ENCODE results near the gene CDH11. TPM values are rescaled to one million over a fixed set of nuclear protein-coding genes. Genes with fewer than 3 reads are reported as not detected.

The CDH11 gene
- total RNA-seq, 1 donor from 2014 or later: 99.6 TPM

DNA sequence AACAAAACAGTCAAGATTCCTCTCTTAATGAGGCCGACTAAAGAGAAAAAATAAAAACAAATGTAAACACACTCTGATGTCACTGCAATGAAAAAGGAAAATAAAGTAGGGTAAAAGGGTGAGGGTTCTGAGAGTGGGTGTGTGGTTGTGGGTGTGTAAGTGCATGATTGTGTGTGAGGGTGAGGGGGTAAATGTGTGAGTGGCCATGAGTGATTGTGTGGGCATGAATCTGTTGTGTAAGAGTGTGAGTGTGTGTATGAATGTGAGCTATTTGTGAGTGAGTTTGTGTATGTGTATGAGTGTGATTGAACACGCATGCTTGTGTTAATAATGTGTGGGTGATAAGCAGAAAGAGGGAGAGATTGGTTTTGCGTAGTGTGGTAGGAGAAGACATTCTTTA lies 132.8 kb downstream of the CDH11 start:
- no peak for DNase-seq (ENCODE audit: extremely low read depth, low read depth, low spot score)

DNA sequence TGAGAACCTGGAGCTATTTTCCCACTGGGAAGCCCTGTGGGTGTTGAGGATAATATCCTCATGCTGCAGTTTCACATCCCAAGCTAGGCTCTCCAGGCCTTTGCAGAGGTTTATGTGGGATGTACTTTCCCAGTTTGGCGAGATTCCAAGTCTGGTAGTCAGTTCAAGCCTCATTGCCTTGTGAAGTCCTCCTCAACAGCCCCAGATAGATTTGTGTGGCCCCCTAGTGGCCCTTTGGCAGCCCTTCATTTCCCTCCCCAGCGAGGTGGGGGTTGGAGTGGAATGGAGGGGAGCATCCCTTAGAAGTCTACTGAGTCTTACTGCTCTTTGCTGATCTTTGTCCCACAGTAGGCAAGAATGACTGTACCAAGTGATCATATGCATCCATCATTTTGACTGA lies 137.9 kb downstream of the CDH11 start:
- DNase-seq (ENCODE audit: extremely low read depth, low read depth, low spot score): no peak

DNA sequence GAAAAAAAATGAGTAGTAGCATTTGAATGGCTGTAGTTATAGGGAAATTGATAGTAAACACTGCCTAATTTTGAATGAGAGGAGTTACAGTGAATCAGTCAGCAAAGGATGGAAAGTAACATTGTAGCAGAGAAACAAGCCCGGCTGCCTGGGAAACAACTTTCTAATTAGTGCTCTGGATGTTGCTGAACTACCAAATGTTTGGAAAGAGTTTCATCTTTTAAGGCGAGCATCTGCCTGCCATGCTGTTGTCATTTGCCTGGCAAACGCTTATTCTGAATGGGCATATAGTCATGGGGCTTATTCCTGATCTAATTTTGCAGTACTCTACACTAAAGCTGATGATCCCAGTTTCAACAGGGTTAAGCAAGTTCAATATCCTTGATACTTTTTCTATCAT lies 138.6 kb downstream of the CDH11 start:
- no peak for DNase-seq (ENCODE audit: extremely low read depth, low read depth, low spot score)

DNA sequence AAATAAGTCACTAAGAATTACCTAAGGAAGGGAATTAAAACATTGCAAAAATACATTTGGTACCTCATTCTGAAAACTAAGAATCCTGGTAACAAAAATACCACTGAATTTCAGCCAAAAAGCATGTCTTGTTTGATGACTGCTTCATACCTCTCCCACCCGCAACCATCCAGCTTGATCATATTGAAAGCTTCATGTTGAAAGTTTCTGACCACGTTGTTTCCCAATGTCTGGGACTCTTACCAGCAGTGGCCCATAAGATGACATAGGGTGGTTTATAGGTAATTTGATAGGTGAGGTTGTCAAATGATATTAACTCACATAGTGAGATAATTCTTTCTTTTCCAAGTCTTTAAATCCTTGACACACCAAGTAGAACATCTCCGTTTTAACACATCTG lies 139.3 kb downstream of the CDH11 start:
- DNase-seq (ENCODE audit: extremely low read depth, low read depth, low spot score): no peak

DNA sequence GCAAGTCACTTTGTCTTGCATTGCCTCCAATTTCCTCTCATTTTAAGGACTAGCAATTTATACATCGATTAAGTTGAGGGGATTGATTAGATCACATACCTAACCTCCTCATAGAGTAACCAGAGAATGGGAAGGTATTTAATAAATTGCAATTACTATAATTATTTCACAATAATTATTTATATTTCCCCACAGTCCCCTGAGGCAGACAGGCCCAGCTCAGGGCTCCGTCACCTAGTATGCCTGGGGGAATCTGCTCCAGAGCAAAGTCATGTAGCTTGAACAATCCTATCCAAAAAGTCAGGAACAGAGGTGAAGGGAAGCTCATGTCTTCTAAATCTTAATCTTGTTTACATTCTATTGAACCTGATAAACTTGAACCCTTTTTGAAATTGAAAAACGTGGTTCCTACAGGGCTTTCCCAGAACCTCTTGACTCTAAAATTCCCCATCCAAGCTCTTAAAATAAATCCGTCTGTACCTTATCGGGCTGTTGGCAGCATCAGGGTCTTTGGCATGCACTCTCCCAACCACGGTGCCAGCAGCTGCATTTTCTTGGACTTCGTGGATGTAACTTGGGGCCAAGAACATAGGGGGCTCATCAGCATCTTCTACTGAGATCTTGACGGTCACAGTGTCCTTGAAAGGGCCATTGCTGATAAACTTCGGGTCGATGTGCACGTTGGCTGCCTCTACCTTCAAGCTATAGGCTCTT lies 140.1 kb downstream of the CDH11 start:
- no peak for DNase-seq (ENCODE audit: extremely low read depth, low read depth, low spot score)

DNA sequence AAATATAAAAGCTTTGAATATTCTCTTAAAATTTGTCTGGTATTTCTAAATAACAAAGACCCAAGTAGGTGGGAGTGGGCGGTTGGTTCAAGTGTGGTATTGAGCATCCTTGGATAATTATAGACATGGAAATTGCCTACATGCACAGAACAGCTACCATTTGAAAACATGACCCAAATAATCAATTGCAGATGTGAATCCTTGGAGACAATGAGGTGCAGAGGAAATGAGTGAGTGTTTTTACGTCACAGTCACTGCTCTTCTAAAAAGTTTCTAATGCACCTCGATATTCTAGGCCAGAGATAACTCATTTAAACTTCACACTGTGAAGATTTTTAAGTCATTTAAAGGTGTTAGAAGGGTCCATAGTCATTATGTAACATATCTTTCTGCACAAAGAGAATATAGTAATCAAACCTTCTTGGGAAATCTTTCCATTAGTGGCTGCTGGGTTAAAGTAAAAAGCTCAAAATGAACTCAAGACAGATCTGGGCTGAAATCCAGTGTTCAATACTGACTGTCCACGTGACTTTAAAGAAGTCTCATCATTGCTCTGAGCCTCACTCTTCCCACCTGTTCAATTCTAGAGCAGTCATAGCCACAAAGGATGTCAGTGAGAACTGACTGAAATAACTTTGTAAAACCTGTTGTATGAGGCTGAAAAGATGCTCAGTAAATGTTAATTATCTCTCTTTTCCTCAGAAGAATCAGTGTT lies 144.5 kb downstream of the CDH11 start:
- DNase-seq (ENCODE audit: extremely low read depth, low read depth, low spot score): no peak

DNA sequence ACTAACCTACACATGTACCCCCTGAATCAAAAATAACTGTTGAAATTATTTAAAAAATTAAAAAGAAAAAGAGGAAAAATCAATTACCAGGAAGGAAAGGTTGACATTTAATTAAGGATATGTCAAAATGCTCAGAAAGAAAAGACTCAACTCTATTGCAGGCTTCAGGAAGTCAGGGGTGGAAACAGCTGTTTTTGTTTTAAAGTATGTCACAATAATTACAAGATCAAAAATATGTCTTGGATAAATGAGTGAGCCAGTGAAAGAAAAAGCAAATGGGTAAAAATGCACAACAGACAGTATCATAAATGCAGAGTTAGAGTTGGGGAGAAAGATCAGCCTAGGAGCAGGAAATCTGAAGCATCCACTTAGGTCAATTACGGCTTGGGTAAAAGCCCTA lies 146.0 kb downstream of the CDH11 start:
- no peak for DNase-seq (ENCODE audit: extremely low read depth, low read depth, low spot score)

DNA sequence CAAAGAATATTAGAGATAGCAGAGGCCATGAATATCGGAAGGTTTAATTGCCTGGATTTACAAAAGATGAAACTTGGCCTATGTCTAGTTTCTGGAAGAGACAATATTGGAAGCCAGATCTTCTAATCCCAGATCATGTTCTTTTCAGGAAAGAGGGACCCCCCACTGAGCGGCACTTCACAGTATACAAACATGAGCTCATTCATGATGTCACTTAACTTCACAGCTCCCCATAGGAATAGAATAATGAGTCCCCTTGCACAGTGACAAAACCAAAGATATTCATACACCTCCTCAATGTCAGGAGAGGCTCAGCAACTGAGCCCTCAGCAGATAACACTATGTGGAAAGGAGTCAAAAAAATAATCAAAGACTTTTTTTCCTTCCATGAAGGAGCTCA lies 147.5 kb downstream of the CDH11 start:
- no peak for DNase-seq (ENCODE audit: extremely low read depth, low read depth, low spot score)

DNA sequence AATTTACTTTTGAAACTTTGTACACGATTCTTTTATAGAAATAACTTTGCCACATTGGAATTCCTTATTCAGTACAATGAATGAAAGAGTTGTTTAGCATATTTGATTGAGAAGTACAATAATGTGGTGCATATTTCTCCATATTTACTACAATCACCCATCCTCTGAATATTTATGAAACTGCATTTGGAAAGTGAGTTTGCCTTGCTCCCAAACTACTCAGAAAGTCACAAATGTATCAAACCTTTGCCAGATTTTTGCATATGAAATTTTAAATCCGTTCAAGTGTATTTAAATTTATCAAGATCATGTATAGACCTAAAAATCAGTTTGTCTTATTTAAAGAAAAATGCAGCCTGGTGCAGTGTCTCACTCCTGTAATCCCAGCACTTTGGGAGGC lies 148.7 kb downstream of the CDH11 start:
- no peak for DNase-seq (ENCODE audit: extremely low read depth, low read depth, low spot score)

DNA sequence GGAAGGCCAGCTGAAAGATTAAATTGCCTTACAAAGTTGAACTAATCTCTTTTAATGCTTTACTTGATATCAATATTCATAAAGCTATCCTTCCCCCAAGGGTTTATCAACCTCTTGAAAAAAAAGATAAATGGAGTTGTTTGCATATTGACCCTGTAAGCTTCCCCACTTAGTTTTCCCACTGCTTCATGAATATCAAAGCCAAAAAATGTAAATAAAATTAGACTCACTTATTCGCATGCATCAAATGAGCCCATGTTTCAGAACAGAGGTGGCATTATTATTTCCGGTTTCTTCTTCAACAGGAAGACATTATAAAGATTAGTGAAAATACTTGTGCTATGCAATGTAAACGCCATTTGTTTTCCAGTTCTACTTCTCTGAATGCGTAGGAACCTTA lies 150.7 kb downstream of the CDH11 start:
- no peak for DNase-seq (ENCODE audit: extremely low read depth, low read depth, low spot score)

DNA sequence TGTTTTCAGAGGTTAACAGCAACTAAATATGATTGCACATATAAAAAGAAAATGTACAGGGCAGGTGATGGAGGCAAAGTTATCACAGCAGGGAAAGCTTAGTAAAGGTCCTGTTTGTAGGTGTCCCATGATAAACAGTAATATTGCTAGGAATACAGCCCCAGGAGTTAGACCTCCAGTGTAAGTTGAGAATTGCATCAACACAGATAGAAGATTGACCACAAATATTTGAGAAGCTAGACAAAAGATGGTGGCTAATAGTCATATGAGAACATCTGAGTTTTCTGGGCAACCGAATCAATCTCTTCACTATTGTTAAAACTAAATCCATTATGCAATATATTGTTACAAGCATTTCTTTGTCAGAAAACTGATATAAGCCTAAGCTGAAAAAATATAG lies 152.6 kb downstream of the CDH11 start:
- DNase-seq (ENCODE audit: extremely low read depth, low read depth, low spot score): no peak

DNA sequence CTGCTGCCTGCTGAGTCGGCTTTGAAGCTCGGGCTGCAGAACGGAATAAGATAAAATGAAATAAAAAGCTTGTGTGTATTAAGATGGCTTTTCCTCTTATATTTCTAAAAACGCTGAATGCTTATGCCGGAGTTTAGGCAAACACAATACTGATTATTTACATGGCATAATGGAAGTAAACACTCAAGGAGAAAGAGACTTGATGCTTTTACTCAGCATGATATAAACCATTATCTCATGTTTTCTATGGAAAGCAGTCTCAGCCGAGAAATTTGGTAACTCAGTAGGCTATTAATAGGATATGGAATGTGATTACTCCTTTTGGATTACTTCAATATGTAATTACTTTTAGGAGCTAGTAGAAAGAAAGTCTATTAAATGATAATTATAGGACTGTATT lies 153.3 kb downstream of the CDH11 start:
- no peak for DNase-seq (ENCODE audit: extremely low read depth, low read depth, low spot score)

DNA sequence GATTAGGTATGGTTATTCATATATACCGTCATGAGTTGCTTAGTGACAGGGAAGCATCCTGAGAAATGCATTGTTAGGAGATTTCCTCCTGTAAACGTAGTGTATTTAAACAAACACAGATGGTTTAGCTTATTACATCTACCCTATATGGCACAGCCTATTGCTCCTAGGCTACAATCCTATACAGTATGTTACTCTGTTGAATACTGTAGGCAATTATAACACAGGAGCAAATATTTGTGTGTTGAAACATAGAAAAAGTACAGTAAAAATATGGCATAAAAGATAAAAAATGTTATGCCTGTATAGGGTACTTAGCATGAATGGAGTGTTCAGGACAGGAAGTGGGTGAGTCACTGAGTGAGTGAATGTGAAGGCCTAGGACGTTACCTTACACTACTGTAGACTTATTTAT lies 157.7 kb downstream of the CDH11 start:
- no peak for DNase-seq (ENCODE audit: extremely low read depth, low read depth, low spot score)

DNA sequence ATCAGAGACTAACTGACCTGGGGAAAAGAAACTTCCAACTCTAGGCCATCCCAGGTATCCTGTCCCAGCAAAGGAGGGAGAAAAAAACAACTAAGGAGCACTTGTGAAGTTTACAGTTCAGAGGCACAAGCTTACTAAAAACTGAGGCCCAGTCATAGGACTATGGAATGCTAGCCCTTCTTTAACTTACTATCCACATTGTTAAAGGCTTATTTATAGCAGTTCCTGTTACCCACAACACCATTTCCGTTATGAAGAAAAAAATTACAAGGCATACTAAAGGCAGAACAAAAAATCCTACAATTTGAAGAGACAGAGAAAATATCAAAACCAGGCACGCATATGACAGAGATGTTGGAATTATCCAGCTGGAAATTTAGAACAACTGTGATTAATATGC lies 159.1 kb downstream of the CDH11 start:
- no peak for DNase-seq (ENCODE audit: extremely low read depth, low read depth, low spot score)

DNA sequence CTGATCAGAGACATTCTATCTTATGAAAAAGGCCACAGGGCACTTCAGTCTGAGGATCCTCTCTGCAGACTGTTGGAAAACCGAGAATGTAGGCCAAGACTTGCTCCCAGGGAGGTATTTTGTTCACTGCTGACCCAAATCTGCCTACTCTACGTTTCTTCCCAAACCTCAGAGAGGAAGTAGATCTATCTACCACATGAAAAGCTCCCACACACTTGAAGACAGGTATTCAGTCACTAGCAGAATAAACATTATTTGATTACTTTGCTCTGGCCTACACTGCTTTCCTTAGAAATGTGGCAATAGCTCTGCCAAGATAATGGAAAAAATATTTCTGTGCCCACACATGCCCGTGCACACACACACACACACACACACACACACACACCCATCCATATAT lies 164.6 kb downstream of the CDH11 start:
- DNase-seq (ENCODE audit: extremely low read depth, low read depth, low spot score): no peak

DNA sequence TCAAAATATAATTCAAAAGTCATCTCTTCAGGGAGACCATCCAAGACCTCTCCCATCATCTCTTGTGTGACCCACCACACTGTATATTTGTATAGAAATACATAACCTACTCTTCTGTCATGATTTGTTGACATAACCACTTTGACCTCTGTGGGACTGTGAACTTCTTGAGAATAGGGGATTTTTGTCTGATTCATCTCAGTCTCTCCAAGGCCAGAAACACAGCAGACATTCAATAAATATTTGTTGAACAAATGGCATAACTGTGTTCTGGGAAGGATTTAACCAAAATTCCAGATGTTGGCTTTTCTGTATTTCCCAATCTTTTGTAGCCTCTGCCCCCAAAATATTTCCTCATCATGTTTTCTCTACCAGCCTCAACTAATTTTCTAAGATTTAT lies 169.7 kb downstream of the CDH11 start:
- DNase-seq (ENCODE audit: extremely low read depth, low read depth, low spot score): no peak

DNA sequence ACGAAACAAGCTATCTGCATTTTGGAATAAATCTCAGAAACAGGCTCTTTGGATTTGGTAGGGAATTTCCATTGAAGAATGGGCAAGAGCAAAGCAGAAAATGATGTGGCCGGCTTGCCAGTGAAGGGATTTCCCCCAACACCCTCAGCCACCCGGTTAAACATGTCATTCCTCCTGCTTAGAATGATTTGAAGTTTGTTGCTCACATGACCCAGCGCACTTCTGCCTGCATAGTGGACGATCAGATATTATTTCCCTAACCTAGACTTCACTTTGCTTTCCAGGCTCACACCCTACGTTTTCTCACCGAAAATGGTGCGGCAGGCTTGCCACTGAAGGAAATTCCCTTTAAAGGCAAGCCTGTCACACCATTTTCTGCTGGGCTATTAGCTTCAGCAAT lies 170.7 kb downstream of the CDH11 start:
- DNase-seq (ENCODE audit: extremely low read depth, low read depth, low spot score): no peak

DNA sequence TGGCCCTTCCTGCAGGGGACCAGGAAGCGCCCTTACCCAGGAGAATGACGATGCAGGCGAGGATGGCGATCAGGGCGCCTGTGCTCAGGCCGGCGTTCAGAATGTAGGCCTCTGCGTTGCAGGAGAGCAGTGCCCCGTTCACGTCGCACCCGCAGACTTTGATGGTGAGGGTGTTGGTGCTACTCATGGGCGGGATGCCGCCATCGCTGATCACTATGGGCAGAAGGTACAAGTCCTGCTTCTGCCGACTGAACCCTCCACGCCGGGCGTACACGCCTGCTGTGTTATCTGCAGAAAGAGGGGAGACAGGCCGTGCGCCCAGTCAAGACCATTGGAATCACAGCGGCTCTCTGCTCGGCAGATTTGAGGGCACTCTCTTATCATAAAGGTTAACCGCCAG lies 171.1 kb downstream of the CDH11 start:
- DNase-seq (ENCODE audit: extremely low read depth, low read depth, low spot score): no peak

DNA sequence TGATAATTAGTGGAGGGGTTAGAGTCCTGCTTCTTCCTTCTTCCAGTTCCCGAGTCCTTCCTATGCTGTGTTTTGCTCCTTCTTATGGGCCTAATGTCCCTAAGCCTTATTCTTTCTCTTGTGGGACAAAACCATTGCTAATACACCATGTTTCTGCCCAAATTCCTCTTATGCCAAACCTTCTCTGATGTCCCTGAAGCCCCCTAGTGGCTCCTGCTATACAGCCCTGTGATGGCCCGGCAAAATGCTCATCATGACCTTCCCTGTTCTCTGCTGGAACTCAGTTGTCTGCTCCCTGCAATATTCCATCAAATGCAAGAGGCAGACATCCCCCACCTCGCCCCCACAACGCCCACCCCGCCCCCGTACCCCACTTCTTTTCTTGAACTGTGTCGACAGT lies 171.6 kb downstream of the CDH11 start:
- no peak for DNase-seq (ENCODE audit: extremely low read depth, low read depth, low spot score)

DNA sequence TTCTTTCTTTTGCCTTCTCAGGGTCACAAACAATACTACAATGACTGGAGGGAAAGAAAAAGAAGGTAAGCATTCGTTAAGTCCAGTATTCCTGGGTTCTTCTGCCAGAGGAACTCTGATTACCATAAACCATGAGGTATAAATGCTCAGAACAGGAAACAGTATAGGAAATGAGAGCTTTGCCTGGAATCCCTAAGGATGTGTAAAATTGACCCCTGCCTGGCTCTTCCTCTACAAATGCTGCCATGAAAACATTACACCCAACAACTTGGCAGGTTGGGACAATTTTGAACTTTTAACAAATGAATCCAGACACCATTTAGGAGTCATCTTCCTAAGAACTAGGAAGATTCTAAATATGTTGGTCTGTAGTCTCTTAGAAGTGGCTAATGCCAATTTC lies 173.8 kb downstream of the CDH11 start:
- no peak for DNase-seq (ENCODE audit: extremely low read depth, low read depth, low spot score)

DNA sequence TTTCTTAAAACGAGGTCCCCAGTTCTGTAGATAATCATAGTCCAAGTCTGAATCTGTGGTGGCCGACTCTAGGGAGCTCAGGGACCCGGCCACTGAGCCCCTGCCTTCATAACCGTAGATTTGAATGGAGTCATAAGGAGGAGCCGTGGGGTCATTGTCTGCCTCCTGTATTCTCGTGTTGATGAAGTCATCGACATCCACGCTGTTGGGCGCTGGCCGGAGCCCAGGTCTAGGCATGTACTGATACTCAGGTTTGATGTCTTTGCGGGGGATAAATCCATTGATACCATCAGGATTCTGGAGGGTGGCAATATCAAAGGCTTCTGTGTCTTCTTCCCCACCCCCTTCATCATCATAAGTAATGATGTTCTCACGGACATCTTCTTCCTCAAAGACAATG lies 174.2 kb downstream of the CDH11 start:
- DNase-seq (ENCODE audit: extremely low read depth, low read depth, low spot score): no peak

DNA sequence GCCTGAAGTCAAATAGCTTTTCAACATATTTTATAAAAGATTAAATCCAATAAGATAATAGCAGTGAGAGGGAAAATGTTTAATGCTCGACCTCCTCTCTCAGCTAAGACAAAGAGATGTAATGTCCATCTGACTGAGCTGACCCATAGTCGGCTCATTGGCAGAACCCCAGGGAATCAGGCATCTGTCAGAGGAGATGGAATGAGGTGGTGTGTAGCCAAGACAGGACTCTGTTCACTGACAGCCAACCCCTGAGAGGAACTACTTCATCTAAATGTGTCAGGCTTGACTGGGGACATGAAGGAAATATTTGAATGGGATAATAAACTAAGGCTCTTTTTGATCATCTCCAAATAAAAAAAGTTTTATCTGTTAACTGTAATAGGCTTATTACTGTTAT lies 188.0 kb downstream of the CDH11 start:
- DNase-seq (ENCODE audit: extremely low read depth, low read depth, low spot score): no peak

DNA sequence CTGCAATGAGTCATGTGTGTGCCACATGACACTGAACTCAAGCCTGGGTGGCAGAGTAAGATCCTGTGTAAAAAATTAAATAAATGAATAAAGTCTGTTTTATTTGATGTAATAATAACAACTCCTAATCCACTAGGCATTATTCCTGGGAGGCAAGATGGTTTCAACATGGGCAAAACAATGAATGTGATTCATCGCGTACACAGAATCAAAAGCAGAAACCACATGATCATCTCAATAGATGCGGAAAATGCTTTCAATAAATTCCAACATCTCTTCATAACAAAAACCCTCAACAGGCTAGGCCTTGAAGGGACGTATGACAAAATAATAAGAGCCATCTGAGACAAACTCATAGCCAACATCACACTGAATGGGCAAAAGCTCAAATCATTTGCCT lies 195.4 kb downstream of the CDH11 start:
- DNase-seq (ENCODE audit: extremely low read depth, low read depth, low spot score): no peak
